CD14-positive monocyte (primary cell): Measurements from ENCODE around the gene TMEM220. TPM values are rescaled to one million over a fixed set of nuclear protein-coding genes. Genes with fewer than 3 reads are reported as not detected.

Experiments used
- DNase-seq, 3 donors: peaks; one replicate each; pipeline ENCODE4 v3.0.0-alpha.2; 2011 to 2022
- H2AFZ ChIP-seq: 2 replicates; pipeline ENCODE4 v1.6.0; 2012; ENCODE audit warnings: mild to moderate bottlenecking, low read depth, low read length, inconsistent platforms; ENCODE audit not compliant: insufficient read depth, poor library complexity, severe bottlenecking
- H3K27ac ChIP-seq, 2 donors: 1 replicate in 1 of 2; 2 replicates in 1 of 2; pipeline ENCODE4 v1.5.1; 2012 to 2013; ENCODE audit warnings: low read length in 2 of 2, control low read depth in 1 of 2, inconsistent platforms in 1 of 2, low read depth in 1 of 2, mild to moderate bottlenecking in 1 of 2
- H3K27me3 ChIP-seq, 2 donors: one replicate each; pipeline versions ENCODE4 v1.6.0 to v1.6.1; 2011 to 2013; ENCODE audit warnings: low read length in 2 of 2; ENCODE audit not compliant: control insufficient read depth in 2 of 2, insufficient read depth in 2 of 2
- H3K36me3 ChIP-seq, 2 donors: replicated peaks in 1 of 2; 1 replicate in 1 of 2; 2 replicates in 1 of 2; pipeline versions ENCODE4 v1.5.1 to v1.6.1; 2012 to 2013; ENCODE audit warnings: low read length in 2 of 2, control low read depth in 1 of 2, inconsistent platforms in 1 of 2, mild to moderate bottlenecking in 1 of 2; ENCODE audit not compliant: insufficient read depth in 2 of 2, control insufficient read depth in 1 of 2
- H3K4me1 ChIP-seq, 2 donors: 1 replicate in 1 of 2; 2 replicates in 1 of 2; pipeline versions ENCODE4 v1.5.1 to v1.6.1; 2012 to 2013; ENCODE audit warnings: low read length in 2 of 2, control low read depth in 1 of 2, inconsistent platforms in 1 of 2, mild to moderate bottlenecking in 1 of 2, moderate library complexity in 1 of 2; ENCODE audit not compliant: insufficient read depth in 2 of 2, control insufficient read depth in 1 of 2
- H3K4me2 ChIP-seq: replicated peaks from 2 replicates; pipeline ENCODE3; 2012; ENCODE audit warnings: low read length, moderate library complexity, mild to moderate bottlenecking; ENCODE audit not compliant: poor library complexity, severe bottlenecking; ENCODE audit errors: extremely low read depth
- H3K4me3 ChIP-seq, 3 experiments: fragments of 200-600 bp in 1 of 3; sonication (generic) in 1 of 3; replicated peaks in 1 of 3; 1 replicate in 2 of 3; 2 replicates in 1 of 3; pipeline ENCODE4 v1.5.1; 2011 to 2013; ENCODE audit warnings: low read length in 3 of 3, mild to moderate bottlenecking in 3 of 3, control low read depth in 2 of 3, low read depth in 2 of 3, inconsistent platforms in 1 of 3, moderate library complexity in 1 of 3
- H3K79me2 ChIP-seq: 2 replicates; pipeline ENCODE4 v1.6.0; 2012; ENCODE audit warnings: mild to moderate bottlenecking, control low read depth, inconsistent platforms, low read length, moderate library complexity; ENCODE audit not compliant: insufficient read depth
- H3K9ac ChIP-seq: 2 replicates; pipeline ENCODE4 v1.6.0; 2017; ENCODE audit warnings: low read length, mild to moderate bottlenecking; ENCODE audit not compliant: insufficient read depth, poor library complexity, severe bottlenecking
- H3K9me3 ChIP-seq, 2 donors: replicated peaks in 1 of 2; 1 replicate in 1 of 2; 2 replicates in 1 of 2; pipeline versions ENCODE4 v1.5.1 to v1.6.1; 2012 to 2013; ENCODE audit warnings: low read length in 2 of 2, control low read depth in 1 of 2; ENCODE audit not compliant: control insufficient read depth in 1 of 2, insufficient read depth in 1 of 2
- H4K20me1 ChIP-seq: 2 replicates; pipeline ENCODE4 v1.6.0; 2012; ENCODE audit warnings: mild to moderate bottlenecking, low read length, control low read depth, moderate library complexity; ENCODE audit not compliant: insufficient read depth
- H3K27ac Mint-ChIP-seq, 7 donors: one replicate each; pipeline ENCODE4 v1.8.0; 2020; ENCODE audit warnings: mild to moderate bottlenecking in 7 of 7, mixed read lengths in 7 of 7, moderate library complexity in 6 of 7, inconsistent platforms in 2 of 7
- H3K27me3 Mint-ChIP-seq, 3 donors: one replicate each; pipeline ENCODE4 v1.8.0; 2021 to 2022; ENCODE audit warnings: low read depth in 3 of 3, mild to moderate bottlenecking in 3 of 3, mixed read lengths in 3 of 3, moderate library complexity in 3 of 3, inconsistent platforms in 1 of 3
- H3K36me3 Mint-ChIP-seq, 2 donors: one replicate each; pipeline ENCODE4 v1.8.0; 2020; ENCODE audit warnings: mixed read lengths in 2 of 2, inconsistent platforms in 1 of 2, mild to moderate bottlenecking in 1 of 2
- H3K4me1 Mint-ChIP-seq: one replicate; pipeline ENCODE4 v1.8.0; 2020; ENCODE audit warnings: mild to moderate bottlenecking, mixed read lengths
- H3K4me3 Mint-ChIP-seq, 2 donors: one replicate each; pipeline ENCODE4 v1.8.0; 2020; ENCODE audit warnings: mild to moderate bottlenecking in 2 of 2, mixed read lengths in 2 of 2, moderate library complexity in 1 of 2
- H3K9me3 Mint-ChIP-seq, 7 donors: one replicate each; pipeline ENCODE4 v1.8.0; 2020 to 2022; ENCODE audit warnings: mixed read lengths in 7 of 7, mild to moderate bottlenecking in 6 of 7, moderate library complexity in 6 of 7, inconsistent platforms in 2 of 7
- WGBS: methylation state at CpG from one replicate; pipeline ENCODE4 v1.1.5; 2013; ENCODE audit warnings: missing lambda C conversion rate; ENCODE audit not compliant: insufficient coverage; 5-methylcytosine and 5-hydroxymethylcytosine counted together
- intact Hi-C, 2 donors: fragments of 100-400 bp; cut with micrococcal nuclease; formaldehyde crosslinking; loops; one replicate each; pipeline versions ENCODE4 v1.15.0 to v1.15.1; 2023
- polyA plus RNA-seq, 3 donors: library from polyadenylated mRNA; depleted of rRNA in 1 of 3; unstranded in 2 of 3; stranded (reverse) in 1 of 3; fragments of 300-500 nt in 2 of 3; fragments of >200 nt in 1 of 3; fragmentation: Illumina TruSeq in 2 of 3; gene quantifications; 1 replicate in 2 of 3; 2 replicates in 1 of 3; pipeline ENCODE4 v1.2.3, GENCODE V29; 2012 to 2021
- TF ChIP-seq, protein P1 (sequence below): fragments of 200-600 bp; IDR thresholded peaks from one replicate; pipeline ENCODE4 v1.8.0; 2022; ENCODE audit warnings: antibody characterized with exemption, mild to moderate bottlenecking

Gene TMEM220
- polyA plus RNA-seq, 3 donors, result 0.33 to 4.8 (median 1.1) TPM

DNA sequence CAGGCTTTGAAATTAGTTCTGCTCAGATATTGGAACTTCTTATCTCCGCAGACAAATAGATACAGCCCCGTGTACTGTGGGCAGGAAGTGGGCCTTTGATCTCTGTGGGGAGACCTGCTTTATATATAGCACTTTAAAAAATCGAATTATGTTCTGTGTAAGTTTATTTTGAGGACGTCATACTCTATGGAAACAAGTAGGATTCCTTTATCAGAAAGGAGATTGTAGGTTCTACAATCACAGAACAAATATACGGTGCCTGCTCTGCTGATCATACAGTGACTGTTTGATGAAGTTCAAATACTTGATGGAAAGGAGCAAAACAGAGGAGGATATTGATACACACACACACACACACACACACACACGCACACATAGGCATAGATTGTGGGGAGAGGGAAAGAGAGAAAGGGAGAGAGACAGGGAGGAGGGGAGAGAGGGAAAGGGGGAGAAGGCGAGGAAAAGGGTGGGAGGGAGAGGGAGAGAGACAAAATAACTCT, 14.7 kb upstream of the TMEM220 start:
- no peak for DNase-seq
- no peak overlapping the region for H3K4me3 Mint-ChIP-seq
- H3K9me3 ChIP-seq, result no peaks in the 10 kb centered on the region

GRCh38 chr17:10743316-10744009, 13.6 kb upstream of the TMEM220 start:
- no peak overlapping the region for H3K4me2 ChIP-seq
- no peak overlapping the region for H3K27ac ChIP-seq
- no peaks in the 10 kb centered on the region for H3K9me3 ChIP-seq
- no peaks in the 10 kb centered on the region for H3K27me3 ChIP-seq
- H3K36me3 Mint-ChIP-seq, result no peaks in the 10 kb centered on the region
- H4K20me1 ChIP-seq, result no peaks in the 10 kb centered on the region
- H3K4me1 ChIP-seq, result no peaks in the 10 kb centered on the region
- intact Hi-C loops, result no loop called here
- peaks cover 0 to 1% (median 0%) of the 10 kb centered on the region in 7 donors for H3K9me3 Mint-ChIP-seq
- H3K9ac ChIP-seq, result no peak overlapping the region
- H3K27me3 Mint-ChIP-seq, result peaks cover 0 to 1% (median 1%) of the 10 kb centered on the region in 3 donors
- no CpG with 5 or more reads among the region's 8 CpGs for WGBS
- no peaks in the 10 kb centered on the region for H3K79me2 ChIP-seq
- DNase-seq, result no peak
- H3K36me3 ChIP-seq, result no peaks in the 10 kb centered on the region
- TF ChIP-seq, protein P1, sequence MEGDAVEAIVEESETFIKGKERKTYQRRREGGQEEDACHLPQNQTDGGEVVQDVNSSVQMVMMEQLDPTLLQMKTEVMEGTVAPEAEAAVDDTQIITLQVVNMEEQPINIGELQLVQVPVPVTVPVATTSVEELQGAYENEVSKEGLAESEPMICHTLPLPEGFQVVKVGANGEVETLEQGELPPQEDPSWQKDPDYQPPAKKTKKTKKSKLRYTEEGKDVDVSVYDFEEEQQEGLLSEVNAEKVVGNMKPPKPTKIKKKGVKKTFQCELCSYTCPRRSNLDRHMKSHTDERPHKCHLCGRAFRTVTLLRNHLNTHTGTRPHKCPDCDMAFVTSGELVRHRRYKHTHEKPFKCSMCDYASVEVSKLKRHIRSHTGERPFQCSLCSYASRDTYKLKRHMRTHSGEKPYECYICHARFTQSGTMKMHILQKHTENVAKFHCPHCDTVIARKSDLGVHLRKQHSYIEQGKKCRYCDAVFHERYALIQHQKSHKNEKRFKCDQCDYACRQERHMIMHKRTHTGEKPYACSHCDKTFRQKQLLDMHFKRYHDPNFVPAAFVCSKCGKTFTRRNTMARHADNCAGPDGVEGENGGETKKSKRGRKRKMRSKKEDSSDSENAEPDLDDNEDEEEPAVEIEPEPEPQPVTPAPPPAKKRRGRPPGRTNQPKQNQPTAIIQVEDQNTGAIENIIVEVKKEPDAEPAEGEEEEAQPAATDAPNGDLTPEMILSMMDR, result no peak
- H3K4me3 Mint-ChIP-seq, result no peak overlapping the region
- H3K27ac Mint-ChIP-seq, result no peak overlapping the region
- H3K4me3 ChIP-seq, result no peak overlapping the region
- H2AFZ ChIP-seq, result no peak overlapping the region
- no peaks in the 10 kb centered on the region for H3K4me1 Mint-ChIP-seq

More for the DNA sequence above, 14.7 kb upstream of the TMEM220 start:
- no peaks in the 10 kb centered on the region for H3K4me1 Mint-ChIP-seq
- no peak overlapping the region for H2AFZ ChIP-seq
- no peak overlapping the region for H3K4me3 ChIP-seq
- intact Hi-C loops, result no loop called here
- peaks cover 0 to 1% (median 1%) of the 10 kb centered on the region in 3 donors for H3K27me3 Mint-ChIP-seq
- no peak overlapping the region for H3K27ac ChIP-seq
- no peaks in the 10 kb centered on the region for H3K36me3 ChIP-seq
- no peaks in the 10 kb centered on the region for H4K20me1 ChIP-seq
- no peak overlapping the region for H3K27ac Mint-ChIP-seq
- TF ChIP-seq, protein P1, result no peak
- no peaks in the 10 kb centered on the region for H3K27me3 ChIP-seq
- no peaks in the 10 kb centered on the region for H3K79me2 ChIP-seq
- H3K4me1 ChIP-seq, result no peaks in the 10 kb centered on the region
- H3K9ac ChIP-seq, result no peak overlapping the region
- H3K9me3 Mint-ChIP-seq, result no peaks in the 10 kb centered on the region
- no peaks in the 10 kb centered on the region for H3K36me3 Mint-ChIP-seq
- H3K4me2 ChIP-seq, result no peak overlapping the region
- 100% methylated on average over 1 of the region's 7 CpGs for WGBS
